DMS53 treated with DMSO at 0.1 percent for 48 hours (cell line): Measurements from ENCODE around the gene IL5RA.

Experiments
- DNase-seq: peaks from one replicate; lab custom pipeline; 2025; ENCODE audit not compliant: unreplicated experiment; lab: John Stamatoyannopoulos, UW

The IL5RA gene

GRCh38 chr3:3107858-3108257 is 2.3 kb downstream of the IL5RA start:
- no peak for DNase-seq

- no peak for DNase-seq
These were observed 3.0 kb downstream of the IL5RA start for GRCh38 chr3:3107181-3107580.

GRCh38 chr3:3105815-3106214 is 4.4 kb downstream of the IL5RA start:
- no peak for DNase-seq

GRCh38 chr3:3105246-3105645 is 4.9 kb downstream of the IL5RA start:
- no peak for DNase-seq

- no peak for DNase-seq
These were observed 7.4 kb downstream of the IL5RA start for GRCh38 chr3:3102751-3103150.

- no peak for DNase-seq
These were observed 8.3 kb downstream of the IL5RA start for GRCh38 chr3:3101660-3102458.

- no peak for DNase-seq
These were observed 12.2 kb downstream of the IL5RA start for GRCh38 chr3:3097958-3098357.

GRCh38 chr3:3089017-3089416 is 21.2 kb downstream of the IL5RA start:
- DNase-seq = no peak

GRCh38 chr3:3087716-3088465 is 22.3 kb downstream of the IL5RA start:
- no peak for DNase-seq

GRCh38 chr3:3087279-3087678 is 22.9 kb downstream of the IL5RA start:
- DNase-seq = no peak

- no peak for DNase-seq
These were observed 23.9 kb downstream of the IL5RA start for GRCh38 chr3:3086239-3086638.

GRCh38 chr3:3085782-3086181 is 24.4 kb downstream of the IL5RA start:
- no peak for DNase-seq

- DNase-seq = no peak
These were observed 25.3 kb downstream of the IL5RA start for GRCh38 chr3:3084890-3085289.

GRCh38 chr3:3082234-3082924 is 27.8 kb downstream of the IL5RA start:
- no peak for DNase-seq

- no peak for DNase-seq
These were observed 28.6 kb downstream of the IL5RA start for GRCh38 chr3:3081381-3082233.

- DNase-seq = no peak
These were observed 29.9 kb downstream of the IL5RA start for GRCh38 chr3:3080309-3080708.

GRCh38 chr3:3074551-3075257 is 35.5 kb downstream of the IL5RA start:
- DNase-seq = no peak

- no peak for DNase-seq
These were observed 39.0 kb downstream of the IL5RA start for GRCh38 chr3:3071136-3071535.

- DNase-seq = no peak
These were observed 40.5 kb downstream of the IL5RA start for GRCh38 chr3:3069723-3070122.

- DNase-seq = no peak
These were observed 41.8 kb downstream of the IL5RA start for GRCh38 chr3:3068358-3068881.
